Measurements from ENCODE around the gene EFCAB8.
"Not testable (repeated sequence)": the region's sequence is repeated elsewhere in the genome, so short reads cannot be mapped to it uniquely, and the experiment has no call there.

Gene EFCAB8

DNA sequence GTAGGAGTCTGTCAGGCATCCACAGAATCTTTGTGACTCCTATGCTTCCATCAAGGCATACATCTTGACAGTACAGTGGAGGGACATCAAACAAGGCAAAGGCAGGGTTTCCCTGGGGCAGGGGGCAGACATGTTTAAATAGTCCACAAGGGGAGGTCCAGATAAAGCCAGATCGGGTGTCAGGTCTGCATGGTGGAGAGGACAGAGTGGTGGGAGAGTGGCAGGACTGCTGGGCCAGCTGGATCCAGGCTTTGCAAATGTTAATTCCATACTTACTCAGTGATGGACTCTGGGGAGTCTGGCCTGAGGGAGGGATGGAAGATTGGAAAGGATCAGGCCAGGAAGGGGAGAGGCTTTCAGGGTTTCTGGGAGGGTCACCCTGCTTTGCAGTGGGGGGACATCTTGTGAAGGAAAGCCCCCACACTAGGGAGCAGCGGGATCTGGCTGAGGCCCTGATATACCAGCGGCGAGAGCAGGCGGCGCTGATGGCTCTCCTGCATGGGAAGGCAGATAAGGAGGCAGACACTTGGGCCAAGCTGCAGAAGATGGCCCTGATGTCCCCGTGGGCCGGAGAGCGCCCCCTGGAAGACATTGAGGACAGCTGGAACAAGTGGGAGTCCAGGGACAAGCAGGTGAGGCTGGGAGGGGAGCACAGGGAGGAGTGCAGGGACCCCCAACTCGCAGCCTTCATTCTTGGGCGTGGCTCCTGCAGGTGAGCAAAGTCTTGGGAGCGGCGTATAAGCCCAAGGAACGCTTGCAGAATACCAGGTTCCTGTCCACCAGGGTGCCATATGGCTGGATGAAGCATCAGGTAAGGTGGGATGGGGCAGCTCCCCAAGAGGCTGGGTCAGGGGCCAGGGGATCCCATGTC lies 100.9 kb downstream of the EFCAB8 start:
- DNase-seq = no peak

GRCh38 chr20:32960222-32960518 lies 101.4 kb downstream of the EFCAB8 start:
- DNase-seq = no peak

- no peak for DNase-seq
Observed at GRCh38 chr20:32960849-32961731, 102.4 kb downstream of the EFCAB8 start.

DNA sequence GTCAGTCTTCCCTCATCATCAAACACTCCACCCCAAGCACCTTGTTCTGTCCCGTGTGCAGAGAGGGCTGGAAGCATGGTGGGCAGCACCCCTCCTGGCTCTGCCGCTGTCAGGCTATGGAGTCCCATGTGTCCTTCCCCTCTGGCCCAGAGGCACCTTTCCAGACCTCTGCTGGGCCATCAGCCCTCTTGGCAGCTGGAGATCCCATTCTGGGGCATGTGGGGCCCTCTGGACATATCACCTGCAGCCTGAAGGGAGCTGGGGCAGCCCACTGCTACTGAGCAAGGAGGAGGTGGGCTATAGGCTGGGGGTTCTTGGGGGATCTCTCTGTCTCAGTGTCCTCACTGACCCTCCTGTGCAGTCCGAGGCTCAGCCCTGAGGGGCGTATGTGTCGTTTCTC lies 103.3 kb downstream of the EFCAB8 start:
- DNase-seq = no peak

- DNase-seq = not testable (repeated sequence)
Observed at GRCh38 chr20:32962646-32963045, 103.9 kb downstream of the EFCAB8 start.

DNA sequence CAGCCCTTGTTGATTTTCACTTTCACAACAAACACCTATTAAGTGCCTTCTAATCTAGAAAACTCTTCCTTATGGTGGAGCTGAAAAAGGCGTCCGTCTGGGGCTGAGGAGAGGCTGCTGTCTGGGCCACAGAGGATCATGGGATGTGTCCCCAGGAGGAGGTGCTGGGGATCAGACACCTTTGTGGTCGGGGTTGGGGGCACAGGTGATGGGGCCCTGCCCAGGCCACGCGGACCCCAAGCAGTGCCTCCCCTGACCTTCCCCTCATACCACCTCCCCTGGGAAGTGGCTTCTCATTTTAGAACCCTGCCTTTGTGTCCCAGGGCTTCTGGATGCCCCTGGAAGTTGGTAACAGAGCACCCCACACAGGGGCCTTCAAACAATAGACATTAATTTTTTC lies 104.5 kb downstream of the EFCAB8 start:
- DNase-seq = no peak

DNA sequence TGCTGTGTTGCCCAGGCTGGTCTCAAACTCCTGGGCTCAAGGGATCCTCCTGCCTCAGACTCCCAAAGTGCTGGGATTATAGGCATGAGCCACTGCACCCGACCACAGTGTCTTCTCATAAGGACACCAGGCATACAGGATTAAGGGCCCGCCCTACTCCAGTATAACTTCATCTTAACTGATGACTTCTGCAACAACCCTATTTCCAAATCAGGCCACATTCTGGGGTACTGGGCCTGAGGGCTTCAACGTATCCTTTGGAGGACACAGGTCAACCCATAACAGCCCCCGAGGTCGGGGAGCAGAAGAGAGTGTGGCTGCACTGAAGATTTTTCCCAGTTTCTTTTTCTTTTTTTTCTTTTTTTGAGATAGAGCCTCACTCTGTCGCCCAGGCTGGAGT lies 105.9 kb downstream of the EFCAB8 start:
- no peak for DNase-seq

DNA sequence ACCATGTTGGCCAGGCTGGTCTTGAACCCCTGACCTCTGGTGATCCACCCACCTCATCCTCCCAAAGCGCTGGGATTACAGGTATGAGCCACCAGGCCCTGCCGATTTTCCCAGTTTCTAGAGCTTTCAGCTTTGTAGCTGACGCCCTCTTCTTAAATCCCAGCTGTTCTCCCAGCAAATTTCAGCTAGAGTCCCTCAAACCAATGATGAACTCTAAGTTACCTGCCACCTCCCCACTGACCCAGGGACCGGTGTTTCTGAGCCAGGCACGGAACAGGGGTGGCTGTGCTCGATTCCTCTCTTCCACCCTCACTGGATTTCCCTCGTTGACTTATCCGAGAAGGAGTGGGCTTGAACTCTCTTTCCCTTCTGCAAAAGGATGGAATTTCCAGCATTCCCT lies 106.4 kb downstream of the EFCAB8 start:
- no peak for DNase-seq

DNA sequence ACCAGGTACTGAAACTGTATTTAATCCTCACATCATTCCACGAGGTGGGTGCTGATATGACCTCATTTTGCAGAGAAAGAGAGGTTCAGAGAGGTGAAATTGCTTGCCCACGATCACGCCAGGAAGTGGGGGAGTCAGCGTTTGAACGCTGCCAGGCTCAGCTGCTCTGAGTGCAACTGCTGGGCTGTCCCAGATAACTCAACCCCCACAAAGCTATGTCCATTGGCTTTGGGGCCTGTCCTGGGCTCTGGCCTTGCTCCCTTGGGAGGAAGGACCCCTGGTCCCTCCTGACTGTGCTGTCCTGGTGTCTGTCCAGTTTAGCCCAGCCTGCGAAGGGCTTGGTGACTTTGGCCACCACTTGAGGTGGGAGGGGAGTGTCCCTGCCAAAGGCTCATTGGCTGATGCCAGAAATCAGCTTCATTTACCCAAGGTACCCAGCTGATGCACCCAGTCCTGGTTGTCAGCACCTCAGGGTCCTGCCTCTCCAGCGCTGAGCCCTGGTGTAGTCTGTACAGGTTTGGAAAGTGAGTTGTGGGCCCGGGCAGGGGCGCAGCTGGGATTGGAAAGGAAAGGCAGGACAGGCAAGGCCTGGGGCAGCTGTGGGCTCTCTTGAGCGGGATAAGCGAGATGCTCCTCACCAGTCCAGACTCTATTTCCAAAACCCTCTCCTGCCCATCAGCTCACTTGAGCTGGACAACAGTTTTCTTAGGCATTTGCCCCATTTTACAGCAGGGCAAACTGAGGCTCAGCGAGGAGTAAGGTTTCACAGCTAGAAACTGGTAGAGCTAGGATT lies 107.1 kb downstream of the EFCAB8 start:
- no peak for DNase-seq

- DNase-seq = no peak
Observed at GRCh38 chr20:32966382-32966781, 107.7 kb downstream of the EFCAB8 start.

- no peak for DNase-seq
Observed at GRCh38 chr20:32966881-32967781, 108.4 kb downstream of the EFCAB8 start.

GRCh38 chr20:32967961-32968457 lies 109.3 kb downstream of the EFCAB8 start:
- DNase-seq = no peak

DNA sequence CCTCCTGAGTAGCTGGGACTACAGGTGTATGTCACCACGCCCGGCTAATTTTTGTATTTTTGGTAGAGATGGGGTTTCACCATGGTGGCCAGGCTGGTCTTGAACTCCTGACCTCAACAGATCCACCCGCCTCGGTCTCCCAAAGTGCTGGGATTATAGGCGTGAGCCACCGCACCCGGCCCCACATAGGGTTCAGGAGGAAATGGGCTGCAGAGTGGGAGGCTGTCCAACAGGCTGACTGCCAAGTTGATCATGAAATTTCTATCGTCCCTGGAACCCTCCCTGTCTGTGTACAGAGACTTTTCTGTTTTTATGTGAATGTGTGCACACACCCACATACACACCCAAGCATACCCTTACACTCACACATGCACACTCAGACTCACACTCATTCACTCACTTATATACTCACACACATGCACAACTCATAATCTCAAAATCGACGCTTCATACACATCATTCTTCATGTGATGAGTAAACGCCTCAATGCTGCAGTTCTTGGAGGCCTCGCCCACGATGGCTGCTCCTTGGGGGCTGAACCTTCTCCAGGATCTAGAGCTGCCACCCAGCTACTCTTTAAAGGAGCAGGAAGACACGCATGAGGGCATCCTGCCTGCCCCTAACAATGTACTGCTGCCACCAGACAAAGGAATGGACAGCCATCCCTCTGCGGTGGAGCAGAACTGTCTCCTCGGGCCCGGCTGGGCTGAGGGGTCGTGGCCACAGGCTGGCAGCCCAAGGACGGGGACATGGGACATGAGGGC lies 109.9 kb downstream of the EFCAB8 start:
- DNase-seq = no peak

DNA sequence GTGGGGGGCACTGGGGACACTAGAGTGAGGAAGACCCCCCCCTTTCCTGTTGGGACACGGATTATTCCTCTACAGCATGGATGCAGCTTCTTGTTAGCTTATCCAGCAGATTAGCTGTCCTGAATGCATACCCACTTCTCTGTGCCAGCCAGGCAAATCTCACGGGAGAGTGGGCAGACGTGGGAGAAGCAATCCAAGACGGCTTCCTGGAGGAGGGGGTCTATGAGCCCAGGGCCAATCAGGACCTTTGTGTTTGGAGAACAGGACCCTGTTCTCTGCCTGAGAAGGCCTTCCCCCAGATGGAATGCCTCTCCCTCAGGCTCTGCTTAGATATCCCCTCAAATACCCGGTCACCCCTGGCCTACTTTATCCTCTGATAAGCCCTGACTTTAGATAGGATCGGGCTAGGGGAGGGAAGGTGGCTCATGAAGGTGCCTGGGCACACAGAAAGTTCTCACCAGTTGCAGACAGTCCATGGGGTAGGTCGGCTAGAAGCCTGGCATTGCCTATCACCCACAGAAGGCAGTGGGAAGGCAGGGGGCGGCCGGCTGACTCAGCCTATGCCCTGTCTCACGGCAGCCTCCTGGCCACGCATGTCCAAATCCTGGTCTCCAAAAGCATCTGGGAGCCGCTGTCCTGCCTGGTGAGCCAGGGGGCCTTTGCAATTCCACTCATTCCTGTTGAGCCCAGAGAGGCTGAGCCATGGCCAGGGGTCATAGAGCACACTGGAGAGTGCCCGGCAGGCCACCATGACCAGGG lies 110.8 kb downstream of the EFCAB8 start:
- DNase-seq = no peak

- no peak for DNase-seq
Observed at GRCh38 chr20:32970115-32970972, 111.6 kb downstream of the EFCAB8 start.

DNA sequence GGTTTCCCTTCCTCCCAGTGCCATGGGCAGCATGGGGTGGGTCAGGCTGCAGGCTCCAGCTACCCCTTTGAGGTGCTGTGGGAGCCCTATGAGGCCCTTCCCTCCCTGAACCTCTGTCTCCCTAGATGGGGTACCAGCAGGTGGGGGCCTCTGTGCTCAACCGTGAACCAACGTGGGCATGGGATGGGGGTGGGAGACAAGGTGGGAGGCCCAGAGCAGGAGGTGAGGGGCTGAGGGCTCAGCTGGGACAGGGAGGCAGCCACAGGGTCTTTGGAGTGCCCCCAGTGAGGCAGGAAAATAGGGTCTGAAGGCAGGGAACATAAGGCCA lies 112.2 kb downstream of the EFCAB8 start:
- DNase-seq = no peak

- DNase-seq = no peak
Observed at GRCh38 chr20:32971703-32972161, 113.0 kb downstream of the EFCAB8 start.

DNA sequence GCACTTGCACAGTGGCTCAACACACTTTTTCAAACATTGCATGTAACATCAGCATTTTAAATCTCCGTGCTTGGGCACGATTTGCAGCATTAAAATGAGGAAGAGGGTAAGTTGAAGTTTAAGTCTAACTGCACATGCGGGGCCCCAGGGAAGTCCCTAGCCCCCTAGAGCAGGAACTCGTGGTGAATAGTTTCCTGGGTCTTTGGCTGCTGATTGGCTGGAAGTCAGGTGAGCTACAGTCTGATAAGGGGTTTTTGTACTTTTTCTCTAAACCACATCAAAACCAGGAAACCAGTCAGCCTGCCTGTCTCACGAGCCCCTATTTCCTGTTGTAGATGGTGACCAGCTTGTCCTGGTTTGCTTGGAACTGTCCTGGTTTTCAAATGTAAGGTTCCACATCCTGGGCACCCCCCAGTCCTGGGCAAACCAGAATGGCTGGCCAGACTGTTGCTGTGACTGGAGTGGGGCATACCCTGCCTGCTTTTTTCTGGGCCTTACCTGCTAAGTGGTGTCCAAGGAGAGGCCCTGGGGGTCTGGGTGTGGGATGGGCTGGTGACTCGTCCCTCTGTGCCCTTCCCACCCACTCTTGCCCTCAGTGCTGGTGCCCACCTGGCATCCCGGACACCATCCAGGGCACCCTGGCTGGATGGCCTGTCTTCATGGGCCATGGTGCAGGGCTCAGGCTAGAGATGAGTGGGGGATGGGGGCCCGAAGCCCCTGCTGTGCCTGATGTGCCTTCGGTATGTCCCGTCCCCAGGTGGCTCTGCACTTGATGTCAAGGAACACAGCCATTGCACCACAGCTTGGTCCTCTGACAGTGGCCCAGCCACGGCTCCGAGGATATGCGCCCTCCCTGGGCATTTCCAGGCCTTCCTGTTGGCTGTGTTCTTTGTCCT lies 113.7 kb downstream of the EFCAB8 start:
- no peak for DNase-seq
